A549 (cell line): Measurements from ENCODE around the gene AFF3. TPM values are rescaled to one million over a fixed set of nuclear protein-coding genes. Genes with fewer than 3 reads are reported as not detected.

Experiments
- ATAC-seq, 2 experiments: fragments of 200-7000 bp in 1 of 2; fragments of >200 bp in 1 of 2; cut with Nextera tagmentation in 1 of 2; cut with Tn5 transposase in 1 of 2; 3 replicates each; pipeline versions ENCODE4 v1.8.0 to v1.9.1; 2018 to 2020; ENCODE audit warnings: mild to moderate bottlenecking in 1 of 2, moderate library complexity in 1 of 2
- CTCF ChIA-PET: fragments of 300-600 bp; sonication (Branson Sonifier 250); formaldehyde crosslinking; extraction: SDS; loops from one replicate; lab custom pipeline; 2021; ENCODE audit warnings: antibody characterized with exemption, inconsistent platforms; lab: Yijun Ruan, JAX
- POLR2A ChIA-PET: fragments of 350-600 bp; formaldehyde crosslinking; extraction: SDS; loops from one replicate; lab custom pipeline; 2021; ENCODE audit warnings: antibody characterized with exemption, inconsistent platforms; lab: Yijun Ruan, JAX
- DNase-seq, 2 experiments: peaks; one replicate each; pipeline versions ENCODE4 v3.0.0 to v3.0.0-alpha.2; 2011 to 2016; ENCODE audit warnings: low read depth in 1 of 2, low spot score in 1 of 2
- FAIRE-seq: peaks from 2 replicates; lab custom pipeline; 2011; peaks lifted over from hg19 to GRCh38; lab: Jason Lieb, UNC
- H3K27ac ChIP-seq, 2 experiments: fragments of >200 bp; sonication (Bioruptor Twin); formaldehyde crosslinking; 3 replicates each; pipeline ENCODE4 v1.5.1; 2016 to 2017
- H3K4me1 ChIP-seq: fragments of >200 bp; sonication (Bioruptor Twin); formaldehyde crosslinking; 3 replicates; pipeline ENCODE4 v1.6.1; 2016
- H3K4me2 ChIP-seq: fragments of >200 bp; sonication (Bioruptor Twin); formaldehyde crosslinking; 3 replicates; pipeline ENCODE4 v1.6.1; 2016
- H3K4me3 ChIP-seq: fragments of >200 bp; sonication (Bioruptor Twin); formaldehyde crosslinking; 3 replicates; pipeline ENCODE4 v1.5.1; 2016
- H3K9me3 ChIP-seq: fragments of >200 bp; sonication (Bioruptor Twin); formaldehyde crosslinking; 3 replicates; pipeline ENCODE4 v1.6.1; 2016
- BCL3 ChIP-seq: fragments of >200 bp; sonication (Bioruptor Twin); formaldehyde crosslinking; IDR thresholded peaks from 3 replicates; pipeline ENCODE4 v1.6.1; 2016
- BHLHE40 ChIP-seq: IDR thresholded peaks from 2 replicates; pipeline ENCODE4 v1.6.1; 2012; ENCODE audit warnings: low read depth, low read length, inconsistent platforms
- CBX2 ChIP-seq: fragments of 200-600 bp; sonication (generic); IDR thresholded peaks from 2 replicates; pipeline ENCODE4 v1.6.1; 2016; ENCODE audit warnings: low read depth, mild to moderate bottlenecking, borderline replicate concordance
- CBX8 ChIP-seq: fragments of 200-600 bp; sonication (generic); IDR thresholded peaks from 2 replicates; pipeline ENCODE4 v1.6.1; 2016
- CEBPB ChIP-seq, 2 experiments: fragments of >200 bp in 1 of 2; sonication (Bioruptor Twin) in 1 of 2; formaldehyde crosslinking in 1 of 2; IDR thresholded peaks; 2 replicates each; pipeline ENCODE4 v1.6.1; 2012 to 2016
- ELK1 ChIP-seq: fragments of 150-350 bp; IDR thresholded peaks from 2 replicates; pipeline ENCODE4 v1.6.1; 2014; ENCODE audit warnings: low read depth, mild to moderate bottlenecking, low read length
- ESRRA ChIP-seq: fragments of 150-350 bp; IDR thresholded peaks from 2 replicates; pipeline ENCODE4 v1.6.1; 2014; ENCODE audit warnings: mild to moderate bottlenecking, low read length, borderline replicate concordance
- FOSL2 ChIP-seq, 2 experiments: fragments of 450-650 bp in 1 of 2; fragments of >200 bp in 1 of 2; sonication (Bioruptor Twin) in 1 of 2; formaldehyde crosslinking; IDR thresholded peaks; 2 replicates each; pipeline versions ENCODE4 v1.5.0 to v1.6.1; 2016 to 2020; ENCODE audit warnings: mild to moderate bottlenecking in 1 of 2, moderate library complexity in 1 of 2
- FOXS1 ChIP-seq: fragments of 250-450 bp; sonication (Bioruptor Pico); IDR thresholded peaks from 2 replicates; pipeline ENCODE4 v1.5.0; 2020; ENCODE audit warnings: mild to moderate bottlenecking, moderate library complexity
- HES2 ChIP-seq: fragments of >200 bp; sonication (Bioruptor Twin); formaldehyde crosslinking; IDR thresholded peaks from 2 replicates; pipeline ENCODE4 v1.6.1; 2016
- HEYL ChIP-seq: fragments of 250-450 bp; sonication (Bioruptor Pico); IDR thresholded peaks from 2 replicates; pipeline ENCODE4 v1.8.0; 2021; ENCODE audit warnings: mild to moderate bottlenecking, moderate library complexity
- JUN ChIP-seq, 2 experiments: fragments of >200 bp; sonication (Bioruptor Twin); formaldehyde crosslinking; IDR thresholded peaks; 2 replicates in 1 of 2; 3 replicates in 1 of 2; pipeline ENCODE4 v1.6.1; 2016 to 2017
- KDM1A ChIP-seq: fragments of 200-600 bp; sonication (generic); IDR thresholded peaks from 2 replicates; pipeline ENCODE4 v1.6.1; 2016; ENCODE audit warnings: low read depth, mild to moderate bottlenecking
- KDM5A ChIP-seq: fragments of 200-600 bp; sonication (generic); IDR thresholded peaks from 2 replicates; pipeline ENCODE4 v1.6.1; 2016; ENCODE audit warnings: antibody characterized with exemption, mild to moderate bottlenecking
- MAZ ChIP-seq: fragments of 150-350 bp; IDR thresholded peaks from 2 replicates; pipeline ENCODE4 v1.6.1; 2014; ENCODE audit warnings: antibody characterized with exemption, low read depth, low read length, borderline replicate concordance
- NFE2L2 ChIP-seq: fragments of 150-350 bp; conservative IDR thresholded peaks from 2 replicates; pipeline ENCODE4 v1.6.1; 2014; ENCODE audit warnings: low read length
- NPAS2 ChIP-seq: fragments of 250-450 bp; sonication (Bioruptor Pico); IDR thresholded peaks from 2 replicates; pipeline ENCODE4 v1.8.0; 2022; ENCODE audit warnings: mild to moderate bottlenecking, moderate library complexity, borderline replicate concordance
- POLR2AphosphoS2 ChIP-seq: conservative IDR thresholded peaks from 2 replicates; pipeline ENCODE4 v1.6.1; 2012; ENCODE audit warnings: low read length, improper control_type of control experiment, inconsistent platforms
- RAD21 ChIP-seq, 2 experiments: fragments of >200 bp in 1 of 2; sonication (Bioruptor Twin) in 1 of 2; formaldehyde crosslinking in 1 of 2; IDR thresholded peaks in 1 of 2; conservative IDR thresholded peaks in 1 of 2; 2 replicates in 1 of 2; 3 replicates in 1 of 2; pipeline ENCODE4 v1.6.1; 2012 to 2018; ENCODE audit warnings: inconsistent platforms in 1 of 2
- REST ChIP-seq: fragments of 200-600 bp; sonication (generic); IDR thresholded peaks from 2 replicates; pipeline ENCODE4 v1.6.1; 2016; ENCODE audit warnings: antibody characterized with exemption, mild to moderate bottlenecking, moderate library complexity
- RFX5 ChIP-seq: fragments of 450-650 bp; IDR thresholded peaks from 2 replicates; pipeline ENCODE4 v1.7.1; 2014; ENCODE audit warnings: antibody characterized with exemption, mild to moderate bottlenecking, moderate library complexity
- RNF2 ChIP-seq: fragments of 200-600 bp; sonication (generic); IDR thresholded peaks from 2 replicates; pipeline ENCODE4 v1.6.1; 2016; ENCODE audit warnings: low read depth, mild to moderate bottlenecking, antibody characterized with exemption, moderate library complexity, borderline replicate concordance
- ZC3H11A ChIP-seq: fragments of 450-650 bp; IDR thresholded peaks from 2 replicates; pipeline ENCODE4 v1.6.1; 2014; ENCODE audit warnings: antibody characterized with exemption, mild to moderate bottlenecking
- ZFP36 ChIP-seq: fragments of 450-650 bp; IDR thresholded peaks from 2 replicates; pipeline ENCODE4 v1.6.1; 2014; ENCODE audit warnings: borderline replicate concordance; ENCODE audit not compliant: partially characterized antibody
- WGBS: methylation state at CpG from one replicate; pipeline ENCODE4 v1.1.6; 2017; ENCODE audit errors: missing lambda C conversion rate; 5-methylcytosine and 5-hydroxymethylcytosine counted together
- polyA plus RNA-seq, 4 experiments: library from polyadenylated mRNA; depleted of rRNA in 3 of 4; stranded (reverse); fragments of >200 nt; fragmentation: RNase III in 1 of 4; extraction: RNeasy Plus Mini Kit Qiagen cat#74134 plus additional on column Dnase treatment in 1 of 4; gene quantifications; 2 replicates in 3 of 4; 3 replicates in 1 of 4; pipeline ENCODE4 v1.2.3, GENCODE V29; 2011 to 2017

Gene AFF3
- polyA plus RNA-seq, 2 of the 4 experiments (the other 2 are of a cell fraction): not detected

- Histone ChIP-seq H3K4me1 (no peaks in the 10 kb centered on the region), H3K4me3 (no peak overlapping the region)
- CTCF ChIA-PET: no interaction called here
- TF ChIP-seq JUN (IDR thresholded peaks at IDR 0.05) (no peak), ESRRA (no peak), BCL3 (no peak), NPAS2 (CRISPR knock-in tag) (no peak), REST (no peak), HES2 (no peak)
- TF ChIP-seq, all 56 proteins: peak for 0
- DNase-seq (no peak), ATAC-seq (no peak), FAIRE-seq (no peak)
- whole genome bisulfite sequencing: 88% methylated on average over 2 of the region's 2 CpGs
- Histone ChIP-seq H3K9me3 (no peaks in the 10 kb centered on the region), H3K4me2 (no peak overlapping the region), H3K27ac (no peak overlapping the region)
- POLR2A ChIA-PET: no interaction called here
Observed at GRCh38 chr2:100054426-100054825, 88.0 kb downstream of the AFF3 start.

- Histone ChIP-seq H3K4me1 (no peaks in the 10 kb centered on the region), H3K4me3 (no peak overlapping the region), H3K27ac (no peak overlapping the region), H3K9me3 (no peaks in the 10 kb centered on the region), H3K4me2 (no peak overlapping the region)
- CTCF ChIA-PET: interaction anchor here (0.5 to 1.7 kb wide), 2 partner anchors 49 to 188 kb away, joined by 3 read pairs; no protein-coding TSS in a partner anchor
- WGBS: 39% methylated on average over 5 of the region's 5 CpGs
- ATAC-seq (no peak), DNase-seq (no peak), FAIRE-seq (no peak)
- no peak for TF ChIP-seq KDM1A
- TF ChIP-seq CBX8: no peak
- TF ChIP-seq FOXS1: no peak
- TF ChIP-seq KDM5A: no peak
- no peak for TF ChIP-seq CEBPB (IDR thresholded peaks at IDR 0.05)
- TF ChIP-seq POLR2AphosphoS2: no peak
- no peak for TF ChIP-seq RNF2
- no peak for TF ChIP-seq ZC3H11A
- no peak for TF ChIP-seq NFE2L2
- no peak for TF ChIP-seq RAD21 (conservative IDR thresholded peaks at IDR 0.05 in 1 of 2, IDR thresholded peaks at IDR 0.05 in 1 of 2)
- POLR2A ChIA-PET: no interaction called here
Observed at GRCh38 chr2:100053087-100053885, 89.1 kb downstream of the AFF3 start.

GRCh38 chr2:100052650-100053049 lies 89.7 kb downstream of the AFF3 start:
- ATAC-seq (no peak), DNase-seq (no peak), FAIRE-seq (no peak)
- ChIA-PET POLR2A (no interaction called here), CTCF (interaction anchor here (1.7 kb wide), 1 partner anchor 187 kb away, joined by 3 read pairs; no protein-coding TSS in a partner anchor)
- no peaks in the 10 kb centered on the region for H3K4me1 ChIP-seq
- H3K4me3 ChIP-seq: no peak overlapping the region
- 63% methylated on average over 4 of the region's 4 CpGs for WGBS
- no peaks in the 10 kb centered on the region for H3K9me3 ChIP-seq
- no peak overlapping the region for H3K4me2 ChIP-seq
- TF ChIP-seq MAZ (no peak), ESRRA (no peak), BHLHE40 (no peak), CBX2 (no peak), ELK1 (no peak), HEYL (CRISPR knock-in tag) (no peak), POLR2AphosphoS2 (no peak), FOSL2 (IDR thresholded peaks at IDR 0.05) (no peak), FOSL2 (CRISPR knock-in tag; IDR thresholded peaks at IDR 0.05) (no peak), RFX5 (no peak), ZFP36 (no peak)
- no peak overlapping the region for H3K27ac ChIP-seq
